Fibroblast of skin of left quadriceps (primary cell): ENCODE data around the gene UEVLD.
A peak's percentile ranks its signal among the peaks of the same experiment; 100 is the strongest.

Source experiments
- DNase-seq, 2 experiments: peaks; one replicate each; pipeline ENCODE4 v3.0.0-alpha.2; 2013; ENCODE audit warnings: low read depth in 2 of 2

The UEVLD gene

GRCh38 chr11:18501629-18502028 is 86.9 kb downstream of the UEVLD start:
- DNase-seq = no peak

- no peak for DNase-seq
These were observed 90.5 kb downstream of the UEVLD start for GRCh38 chr11:18498039-18498438.

DNA sequence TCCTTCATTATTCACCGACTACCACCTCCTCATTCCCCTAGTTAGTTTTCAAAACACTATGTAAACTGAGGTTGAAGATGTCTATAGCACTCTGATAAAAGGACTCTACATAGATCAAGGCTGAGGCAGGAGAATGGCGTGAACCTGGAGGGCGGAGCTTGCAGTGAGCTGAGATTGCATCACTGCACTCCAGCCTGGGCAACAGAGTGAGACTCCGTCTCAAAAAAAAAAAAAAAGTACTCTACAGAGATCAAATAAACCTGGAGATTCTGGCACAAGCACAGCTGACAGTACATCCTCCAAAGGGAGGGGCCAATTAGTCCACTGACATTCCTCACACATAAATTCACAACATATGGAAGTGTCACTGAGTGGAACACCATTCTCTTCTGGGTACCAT is 92.8 kb downstream of the UEVLD start:
- DNase-seq = peak in 1 of 2 experiments; percentile 1

DNA sequence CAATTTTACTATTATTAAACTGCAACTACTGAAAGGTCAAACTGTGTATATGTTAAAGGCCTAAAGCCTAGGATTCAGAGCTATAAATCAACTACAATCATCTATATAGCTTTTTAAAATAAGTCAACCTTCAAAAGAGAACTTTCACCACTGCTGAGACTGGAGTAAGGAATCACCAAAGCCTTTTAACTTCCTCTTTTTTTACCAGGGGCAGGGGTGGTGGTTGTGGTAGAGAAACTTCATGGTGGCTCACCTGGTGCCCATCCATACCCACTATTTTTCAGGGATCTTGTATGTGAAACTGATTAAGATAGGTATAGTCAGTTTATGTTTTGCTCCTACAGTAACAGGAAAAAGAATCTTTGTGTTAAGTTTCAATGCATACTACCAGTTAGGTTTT is 93.3 kb downstream of the UEVLD start:
- DNase-seq = no peak

DNA sequence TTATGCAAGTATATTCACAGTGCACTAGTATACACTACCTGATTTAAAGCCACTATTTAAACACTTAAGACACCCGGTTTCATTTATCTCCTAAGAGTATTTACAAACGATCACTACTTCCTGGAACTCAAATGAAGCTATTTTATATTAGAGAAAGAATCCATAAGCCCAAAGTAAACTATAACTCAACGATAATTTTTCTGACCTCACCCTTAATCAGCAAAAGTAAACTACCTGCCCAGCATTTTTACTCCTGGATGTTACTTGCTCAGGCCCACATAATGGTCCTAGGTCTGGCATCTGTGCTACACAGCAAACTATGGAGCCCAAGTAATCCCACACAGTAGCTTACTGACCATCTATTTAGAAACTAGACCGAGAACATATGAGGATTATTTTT is 95.2 kb downstream of the UEVLD start:
- no peak for DNase-seq

GRCh38 chr11:18492888-18493287 is 95.6 kb downstream of the UEVLD start:
- no peak for DNase-seq

- no peak for DNase-seq
These were observed 96.6 kb downstream of the UEVLD start for GRCh38 chr11:18491924-18492323.

DNA sequence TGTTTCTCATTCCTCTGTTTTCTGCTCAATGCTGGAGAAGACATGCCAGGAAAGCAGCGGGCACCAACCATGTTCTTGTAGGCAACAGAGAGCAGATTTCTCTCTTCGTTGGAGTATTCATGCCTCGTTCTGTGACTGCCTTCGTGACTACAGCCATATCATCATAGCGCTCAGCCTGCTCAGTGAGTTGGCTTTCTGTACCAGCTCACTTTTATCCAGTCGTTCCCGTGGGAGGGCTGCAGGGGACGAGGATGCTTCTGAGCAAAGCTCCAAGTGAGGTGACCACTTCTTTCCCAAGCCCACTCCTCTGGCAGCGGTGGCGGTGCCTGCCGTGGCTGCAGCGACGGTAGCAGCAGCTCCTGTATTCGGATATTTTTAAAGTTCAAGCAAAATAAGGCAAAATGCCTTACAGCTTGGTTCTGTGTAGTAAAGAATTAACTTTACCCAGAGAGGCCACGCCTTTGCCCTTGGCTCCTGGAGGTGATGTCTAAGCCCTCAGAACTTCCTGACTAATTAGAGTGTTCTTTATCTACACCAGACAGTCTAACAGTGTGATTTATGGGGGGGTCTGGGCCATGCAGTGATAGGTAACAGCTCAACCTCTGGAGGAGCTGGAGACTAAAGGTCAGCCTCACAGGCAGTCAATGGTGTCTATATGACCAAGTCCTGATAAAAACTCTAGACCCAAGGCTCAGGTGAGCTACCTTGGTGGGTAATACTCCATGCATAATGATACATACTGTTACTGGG is 97.6 kb downstream of the UEVLD start:
- no peak for DNase-seq

DNA sequence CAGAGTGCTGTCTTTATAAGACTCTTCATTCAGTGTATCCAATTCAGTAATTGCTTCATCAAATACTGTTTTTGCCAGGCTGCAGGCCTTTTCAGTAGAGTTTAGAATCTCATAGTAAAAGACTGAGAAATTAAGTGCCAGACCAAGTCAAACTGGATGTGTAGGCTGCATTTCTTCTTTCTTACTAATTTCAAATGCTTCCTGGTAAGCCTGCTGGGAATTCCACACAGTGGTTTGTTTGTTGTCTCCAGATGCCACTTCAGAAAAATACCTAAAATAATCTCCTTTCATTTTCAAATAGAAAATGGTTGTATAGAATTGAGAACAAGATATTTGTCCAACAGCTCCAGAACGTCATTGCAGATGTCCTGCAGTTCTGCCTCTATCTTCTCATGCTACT is 98.2 kb downstream of the UEVLD start:
- no peak for DNase-seq

DNA sequence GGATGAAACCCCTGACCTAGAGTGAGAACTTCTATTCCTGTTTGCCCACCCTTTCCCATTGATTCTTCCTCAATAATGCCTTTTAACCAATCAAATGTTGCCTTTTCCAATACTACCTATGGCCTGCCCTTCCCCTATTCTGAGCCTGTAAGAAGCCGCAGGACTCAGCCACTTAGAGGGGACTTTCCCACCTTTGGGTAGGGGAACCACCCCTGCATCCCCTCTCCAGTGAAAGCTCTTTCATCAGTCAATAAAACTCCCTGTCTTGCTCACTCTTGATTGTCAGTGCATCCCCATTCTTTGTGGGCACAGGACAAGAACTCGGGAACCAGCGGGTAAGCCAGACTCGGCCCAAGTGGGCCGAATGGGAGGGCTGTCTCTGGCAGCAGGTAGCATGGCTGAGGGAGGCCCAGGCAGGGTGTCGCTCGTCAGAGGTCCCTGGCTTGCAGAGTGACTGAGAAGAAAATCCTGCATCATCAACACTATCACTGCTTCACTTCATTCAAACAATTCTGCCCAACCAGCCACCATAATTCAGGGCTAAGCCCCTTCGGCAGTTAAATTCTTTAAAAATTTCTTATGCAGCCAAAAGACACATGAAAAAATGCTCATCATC is 102.5 kb downstream of the UEVLD start:
- DNase-seq = no peak
